ENCODE measurements around the gene ZNF181. TPM values are rescaled to one million over a fixed set of nuclear protein-coding genes. Genes with fewer than 3 reads are reported as not detected.

Gene ZNF181
- total and polyA plus RNA-seq, 2 experiments from 2014 or later = 11.5 to 14.5 TPM

- no peak overlapping the region for H3K27ac ChIP-seq
- 39% methylated on average over 3 of the region's 3 CpGs for WGBS (ENCODE audit: low lambda C conversion rate, missing lambda C conversion rate)
- no peak for TF ChIP-seq EZH2 (IDR thresholded peaks at IDR 0.05; ENCODE audit: borderline replicate concordance)
- no peak for TF ChIP-seq CTCF (IDR thresholded peaks at IDR 0.05; ENCODE audit: poor library complexity)
- TF ChIP-seq EZH2phosphoT487 (IDR thresholded peaks at IDR 0.05; ENCODE audit: low read depth, severe bottlenecking, unreplicated experiment) = no peak
- no peaks in the 10 kb centered on the region for H3K27me3 ChIP-seq
- H3K9me2 ChIP-seq (replicated peaks; ENCODE audit: insufficient read depth) = no peaks in the 10 kb centered on the region
- H3K4me2 ChIP-seq = no peak overlapping the region
- no peaks in the 10 kb centered on the region for H4K20me1 ChIP-seq (ENCODE audit: insufficient read depth, poor library complexity, severe bottlenecking)
- no peaks in the 10 kb centered on the region for H3K9me3 ChIP-seq (ENCODE audit: low read depth)
- no peaks in the 10 kb centered on the region for H3K36me3 ChIP-seq (replicated peaks; ENCODE audit: insufficient read depth, low read depth)
- no peak for DNase-seq (ENCODE audit: low spot score)
- no peaks in the 10 kb centered on the region for H3K4me1 ChIP-seq (ENCODE audit: insufficient read depth)
- no peak overlapping the region for H2AFZ ChIP-seq
- no peaks in the 10 kb centered on the region for H3K79me2 ChIP-seq
- H3K4me3 ChIP-seq = no peak overlapping the region
These were observed 45.6 kb downstream of the ZNF181 start for GRCh38 chr19:34779652-34780051.

GRCh38 chr19:34786236-34786635, 52.2 kb downstream of the ZNF181 start:
- Histone ChIP-seq H3K4me2 (no peak overlapping the region), H3K9me3 (ENCODE audit: low read depth) (no peaks in the 10 kb centered on the region), H3K4me3 (no peak overlapping the region), H3K27me3 (no peaks in the 10 kb centered on the region), H4K20me1 (ENCODE audit: insufficient read depth, poor library complexity, severe bottlenecking) (no peaks in the 10 kb centered on the region), H3K4me1 (ENCODE audit: insufficient read depth) (no peaks in the 10 kb centered on the region), H2AFZ (no peak overlapping the region), H3K36me3 (replicated peaks; ENCODE audit: insufficient read depth, low read depth) (no peaks in the 10 kb centered on the region), H3K27ac (no peak overlapping the region), H3K79me2 (no peaks in the 10 kb centered on the region), H3K9me2 (replicated peaks; ENCODE audit: insufficient read depth) (no peaks in the 10 kb centered on the region)
- WGBS (ENCODE audit: low lambda C conversion rate, missing lambda C conversion rate) = 70% methylated on average over 5 of the region's 5 CpGs
- DNase-seq (ENCODE audit: low spot score) = no peak
- TF ChIP-seq EZH2phosphoT487 (IDR thresholded peaks at IDR 0.05; ENCODE audit: low read depth, severe bottlenecking, unreplicated experiment) = no peak
- TF ChIP-seq CTCF (IDR thresholded peaks at IDR 0.05; ENCODE audit: poor library complexity) = no peak
- TF ChIP-seq EZH2 (IDR thresholded peaks at IDR 0.05; ENCODE audit: borderline replicate concordance) = no peak

GRCh38 chr19:34787059-34787824, 53.2 kb downstream of the ZNF181 start:
- Histone ChIP-seq H3K4me2 (no peak overlapping the region), H2AFZ (no peak overlapping the region), H3K27me3 (no peaks in the 10 kb centered on the region), H3K4me1 (ENCODE audit: insufficient read depth) (no peaks in the 10 kb centered on the region), H3K27ac (no peak overlapping the region), H3K9me3 (ENCODE audit: low read depth) (no peaks in the 10 kb centered on the region), H3K4me3 (no peak overlapping the region), H3K79me2 (no peaks in the 10 kb centered on the region), H4K20me1 (ENCODE audit: insufficient read depth, poor library complexity, severe bottlenecking) (no peaks in the 10 kb centered on the region), H3K9me2 (replicated peaks; ENCODE audit: insufficient read depth) (no peaks in the 10 kb centered on the region), H3K36me3 (replicated peaks; ENCODE audit: insufficient read depth, low read depth) (no peaks in the 10 kb centered on the region)
- WGBS (ENCODE audit: low lambda C conversion rate, missing lambda C conversion rate) = 70% methylated on average over 3 of the region's 3 CpGs
- TF ChIP-seq CTCF (IDR thresholded peaks at IDR 0.05; ENCODE audit: poor library complexity) (no peak), EZH2 (IDR thresholded peaks at IDR 0.05; ENCODE audit: borderline replicate concordance) (no peak)
- no peak for DNase-seq (ENCODE audit: low spot score)

Data from hepatocyte (in vitro differentiated cells).